ENCODE results near the gene HSPB8.

GRCh38 chr12:119229205-119229604 lies 50.5 kb downstream of the HSPB8 start:
- no peak for TF ChIP-seq CTCF (IDR thresholded peaks at IDR 0.05; ENCODE audit: insufficient read depth, low read length)
- TF ChIP-seq REST (IDR thresholded peaks at IDR 0.05; ENCODE audit: insufficient replicate concordance, low read depth), result no peak
- TF ChIP-seq POLR2AphosphoS5 (IDR thresholded peaks at IDR 0.05; ENCODE audit: low read depth), result no peak
